ENCODE data around the gene BTBD16. TPM values are rescaled to one million over a fixed set of nuclear protein-coding genes. Genes with fewer than 3 reads are reported as not detected.

The BTBD16 gene
- total RNA-seq, 1 experiment from 2014 or later = 0.82 TPM

- Histone ChIP-seq H3K27me3 (ENCODE audit: control insufficient read depth, insufficient read depth, low read length) (no peaks in the 10 kb centered on the region), H3K27ac (ENCODE audit: low read length) (peak within 1 kb of the TSS; percentile 91), H3K4me1 (ENCODE audit: control insufficient read depth, insufficient read depth, low read length) (peaks cover 26% of the 10 kb centered on the region), H3K36me3 (ENCODE audit: control insufficient read depth, insufficient read depth, low read length) (peaks cover 4% of the 10 kb centered on the region; the same call in 1 of the 2 replicates), H3K4me3 (ENCODE audit: low read depth in 2 of 2, low read length in 2 of 2) (peak within 1 kb of the TSS; percentile 86 to 90), H3K9me3 (ENCODE audit: control insufficient read depth, insufficient read depth, low read depth, low read length) (no peaks in the 10 kb centered on the region)
- POLR2A ChIA-PET = interaction anchor here (0.6 to 1.0 kb wide), 9 partner anchors 18 to 106 kb away, joined by 3 to 11 read pairs (median 3); no protein-coding TSS in a partner anchor
- intact Hi-C loops (cut with micrococcal nuclease; ENCODE audit: unreplicated experiment) (loop anchor here (2.0 kb wide), 2 partner anchors 64 to 72 kb away; no protein-coding TSS in a partner anchor), in situ Hi-C loops (cut with HindIII; ENCODE audit: low pct_unique_long_range_greater_than_20kb, low sequenced_read_pairs) (no loop called here)
- CTCF ChIA-PET = interaction anchor here (1.5 kb wide), 1 partner anchor 63 kb away, joined by 4 read pairs; no protein-coding TSS in a partner anchor
- no peak for TF ChIP-seq CTCF (IDR thresholded peaks at IDR 0.05)
- peak; percentile 70 for TF ChIP-seq POLR2AphosphoS5 (IDR thresholded peaks at IDR 0.05; ENCODE audit: low read depth, low read length)
- TF ChIP-seq TCF7L2 (IDR thresholded peaks at IDR 0.05; ENCODE audit: low read depth, low read length) = peak; percentile 47; the same call in 1 of the 2 replicates
- peak; percentile 77; the same call in 1 of the 2 replicates for TF ChIP-seq SIN3A (IDR thresholded peaks at IDR 0.05; ENCODE audit: borderline replicate concordance, insufficient read depth, low read depth, low read length)
- DNase-seq (ENCODE audit: low read depth, low spot score) (peak; percentile 70), ATAC-seq (peak; percentile 98)
- BruUV-seq (replicated peaks) = no TSS peak
These were observed 103.3 kb downstream of the BTBD16 start, which contains the start of gene PLEKHA1 for GRCh38 chr10:122374237-122374858. TSS of gene PLEKHA1 (plus strand) at chr10:122374708. CDS start at chr10:122393201, 18,493 bp downstream.

GRCh38 chr10:122374859-122375678 is 104.0 kb downstream of the BTBD16 start:
- H3K4me1 ChIP-seq (ENCODE audit: control insufficient read depth, insufficient read depth, low read length) = peaks cover 26% of the 10 kb centered on the region
- H3K27me3 ChIP-seq (ENCODE audit: control insufficient read depth, insufficient read depth, low read length) = no peaks in the 10 kb centered on the region
- TF ChIP-seq TCF7L2 (IDR thresholded peaks at IDR 0.05; ENCODE audit: low read depth, low read length) = no peak
- TF ChIP-seq CTCF (IDR thresholded peaks at IDR 0.05) = no peak
- no peak; the same call in 1 of the 2 replicates for TF ChIP-seq SIN3A (IDR thresholded peaks at IDR 0.05; ENCODE audit: borderline replicate concordance, insufficient read depth, low read depth, low read length)
- no peak for TF ChIP-seq REST (IDR thresholded peaks at IDR 0.05; ENCODE audit: insufficient read depth in 1 of 2, low read depth in 2 of 2, low read length in 1 of 2)
- no peak; the same call in 1 of the 2 replicates for TF ChIP-seq POLR2AphosphoS5 (IDR thresholded peaks at IDR 0.05; ENCODE audit: low read depth, low read length)
- ChIA-PET POLR2A (interaction anchor here (0.6 to 1.0 kb wide), 7 partner anchors 21 to 107 kb away, joined by 3 to 11 read pairs (median 4); no protein-coding TSS in a partner anchor), CTCF (interaction anchor here (1.5 kb wide), 1 partner anchor 64 kb away, joined by 4 read pairs; no protein-coding TSS in a partner anchor)
- ATAC-seq (peak; percentile 74), DNase-seq (ENCODE audit: low read depth, low spot score) (no peak)
- BruUV-seq (replicated peaks) = no TSS peak
- peaks cover 4% of the 10 kb centered on the region; the same call in 1 of the 2 replicates for H3K36me3 ChIP-seq (ENCODE audit: control insufficient read depth, insufficient read depth, low read length)
- no peaks in the 10 kb centered on the region for H3K9me3 ChIP-seq (ENCODE audit: control insufficient read depth, insufficient read depth, low read depth, low read length)
- in situ Hi-C loops (cut with HindIII; ENCODE audit: low pct_unique_long_range_greater_than_20kb, low sequenced_read_pairs) (no loop called here), intact Hi-C loops (cut with micrococcal nuclease; ENCODE audit: unreplicated experiment) (loop anchor here (2.0 kb wide), 2 partner anchors 64 to 72 kb away; no protein-coding TSS in a partner anchor)
- H3K27ac ChIP-seq (ENCODE audit: low read length) = peak overlapping the region; percentile 86
- peak overlapping the region; percentile 86 to 90 for H3K4me3 ChIP-seq (ENCODE audit: low read depth in 2 of 2, low read length in 2 of 2)

Data from Panc1 (cell line).